Measurements from ENCODE around the gene REST.
"Not testable (repeated sequence)": the region's sequence is repeated elsewhere in the genome, so short reads cannot be mapped to it uniquely, and the experiment has no call there.

REST gene

GRCh38 chr4:56910172-56910967, 2.7 kb downstream of the REST start:
- no peak for DNase-seq

- no peak for DNase-seq
Measured at GRCh38 chr4:56914336-56914735, 6.6 kb downstream of the REST start.

GRCh38 chr4:56914977-56915376, 7.3 kb downstream of the REST start:
- DNase-seq, result not testable (repeated sequence)

- DNase-seq, result no peak
Measured at GRCh38 chr4:56927196-56927595, 19.5 kb downstream of the REST start.

GRCh38 chr4:56930638-56931037, 22.9 kb downstream of the REST start:
- DNase-seq, result no peak

- DNase-seq, result no peak
Measured at GRCh38 chr4:56931924-56932323, 24.2 kb downstream of the REST start.

GRCh38 chr4:56937262-56937661, 29.6 kb downstream of the REST start:
- DNase-seq, result no peak

- not testable (repeated sequence) for DNase-seq
Measured at GRCh38 chr4:56939826-56940225, 32.1 kb downstream of the REST start.

GRCh38 chr4:56940403-56940802, 32.7 kb downstream of the REST start:
- no peak for DNase-seq

GRCh38 chr4:56940971-56941370, 33.3 kb downstream of the REST start:
- no peak for DNase-seq

GRCh38 chr4:56941403-56941802, 33.7 kb downstream of the REST start:
- no peak for DNase-seq

- no peak for DNase-seq
Measured at GRCh38 chr4:56953680-56954520, 46.2 kb downstream of the REST start.

GRCh38 chr4:56958111-56958517, 50.4 kb downstream of the REST start:
- DNase-seq, result peak; percentile 94

GRCh38 chr4:56959100-56959499, 51.4 kb downstream of the REST start:
- no peak for DNase-seq

GRCh38 chr4:56961107-56961500, 53.4 kb downstream of the REST start:
- no peak for DNase-seq

GRCh38 chr4:56971383-56971782, 63.7 kb downstream of the REST start:
- no peak for DNase-seq

GRCh38 chr4:56972389-56972788, 64.7 kb downstream of the REST start:
- no peak for DNase-seq

GRCh38 chr4:56972809-56973208, 65.1 kb downstream of the REST start:
- no peak for DNase-seq

- DNase-seq, result no peak
Measured at GRCh38 chr4:56973336-56973735, 65.6 kb downstream of the REST start.

- no peak for DNase-seq
Measured at GRCh38 chr4:56976283-56976836, 68.7 kb downstream of the REST start.

- DNase-seq, result peak; percentile 36
Measured at GRCh38 chr4:56976837-56977320, 69.2 kb downstream of the REST start.

- DNase-seq, result peak; percentile 99
Measured at GRCh38 chr4:56977321-56978012, 69.8 kb downstream of the REST start, which contains the start of gene NOA1. Gene NOA1, minus strand, starts transcription at chr4:56977606. Its CDS starts 21 bp downstream, at chr4:56977585.

Data from femur (tissue), 1 donor.